Fibroblast of lung (primary cell): Measurements from ENCODE around the gene PTPMT1.

ENCODE experiments used
- EZH2 ChIP-seq: IDR thresholded peaks from 2 replicates; pipeline ENCODE4 v1.5.1; 2012; ENCODE audit warnings: low read length, control low read depth, mild to moderate bottlenecking; ENCODE audit errors: missing control alignments
- TF ChIP-seq, protein P1 (sequence below), 2 donors: IDR thresholded peaks in 1 of 2; conservative IDR thresholded peaks in 1 of 2; 1 replicate in 1 of 2; 2 replicates in 1 of 2; pipeline ENCODE4 v1.5.1; 2011 to 2012; ENCODE audit warnings: low read length in 2 of 2, control low read depth in 1 of 2, inconsistent platforms in 1 of 2, low read depth in 1 of 2, mild to moderate bottlenecking in 1 of 2

DNA sequence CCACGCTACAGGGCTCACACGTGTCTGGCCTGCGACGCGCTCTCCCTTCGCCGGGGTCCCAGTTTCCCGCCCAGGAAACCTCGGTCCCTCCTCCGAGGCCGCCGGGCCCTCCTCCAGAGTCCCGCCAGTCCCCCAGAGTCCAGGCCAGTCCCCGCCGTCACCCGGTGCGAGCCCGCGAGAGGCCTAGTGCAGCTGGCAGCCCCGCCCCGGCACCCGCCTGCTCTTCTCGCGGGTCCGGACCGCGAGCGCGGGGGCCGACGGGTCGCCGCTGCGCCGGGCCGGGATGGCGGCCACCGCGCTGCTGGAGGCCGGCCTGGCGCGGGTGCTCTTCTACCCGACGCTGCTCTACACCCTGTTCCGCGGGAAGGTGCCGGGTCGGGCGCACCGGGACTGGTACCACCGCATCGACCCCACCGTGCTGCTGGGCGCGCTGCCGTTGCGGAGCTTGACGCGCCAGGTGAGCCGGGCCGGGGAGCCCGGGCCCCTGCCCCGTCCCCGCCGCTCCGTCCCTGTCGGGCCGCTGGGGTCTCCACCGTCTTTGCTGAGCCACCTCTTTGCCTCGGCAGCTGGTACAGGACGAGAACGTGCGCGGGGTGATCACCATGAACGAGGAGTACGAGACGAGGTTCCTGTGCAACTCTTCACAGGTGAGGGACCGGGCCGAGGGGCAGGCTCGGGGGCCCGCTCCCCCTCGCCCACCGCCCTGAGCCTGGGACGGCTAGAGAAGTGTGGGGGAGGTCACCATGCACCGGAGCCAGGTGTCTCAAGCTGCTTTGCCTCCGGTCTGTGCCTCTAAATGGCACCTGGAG is at the start of gene PTPMT1:
- TF ChIP-seq, protein P1, sequence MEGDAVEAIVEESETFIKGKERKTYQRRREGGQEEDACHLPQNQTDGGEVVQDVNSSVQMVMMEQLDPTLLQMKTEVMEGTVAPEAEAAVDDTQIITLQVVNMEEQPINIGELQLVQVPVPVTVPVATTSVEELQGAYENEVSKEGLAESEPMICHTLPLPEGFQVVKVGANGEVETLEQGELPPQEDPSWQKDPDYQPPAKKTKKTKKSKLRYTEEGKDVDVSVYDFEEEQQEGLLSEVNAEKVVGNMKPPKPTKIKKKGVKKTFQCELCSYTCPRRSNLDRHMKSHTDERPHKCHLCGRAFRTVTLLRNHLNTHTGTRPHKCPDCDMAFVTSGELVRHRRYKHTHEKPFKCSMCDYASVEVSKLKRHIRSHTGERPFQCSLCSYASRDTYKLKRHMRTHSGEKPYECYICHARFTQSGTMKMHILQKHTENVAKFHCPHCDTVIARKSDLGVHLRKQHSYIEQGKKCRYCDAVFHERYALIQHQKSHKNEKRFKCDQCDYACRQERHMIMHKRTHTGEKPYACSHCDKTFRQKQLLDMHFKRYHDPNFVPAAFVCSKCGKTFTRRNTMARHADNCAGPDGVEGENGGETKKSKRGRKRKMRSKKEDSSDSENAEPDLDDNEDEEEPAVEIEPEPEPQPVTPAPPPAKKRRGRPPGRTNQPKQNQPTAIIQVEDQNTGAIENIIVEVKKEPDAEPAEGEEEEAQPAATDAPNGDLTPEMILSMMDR (conservative IDR thresholded peaks at IDR 0.05 in 1 of 2, IDR thresholded peaks at IDR 0.05 in 1 of 2; ENCODE audit: low read depth in 1 of 2, low read length in 2 of 2) = no peak
- TF ChIP-seq EZH2 = no peak
